NCI-H2227 (cell line): Measurements from ENCODE around the gene ARFGEF2.
A peak's percentile ranks its signal among the peaks of the same experiment; 100 is the strongest.
"Not testable (repeated sequence)": the region's sequence is repeated elsewhere in the genome, so short reads cannot be mapped to it uniquely, and the experiment has no call there.

Experiments
- DNase-seq: peaks from one replicate; lab custom pipeline; 2025; ENCODE audit not compliant: unreplicated experiment; lab: John Stamatoyannopoulos, UW

Gene ARFGEF2

GRCh38 chr20:49046087-49046900, 124.8 kb downstream of the ARFGEF2 start, which contains the start of gene CSE1L:
CSE1L (plus strand) TSS chr20:49046312; CDS start chr20:49058464, 12,152 bp downstream.
- peak; percentile 97 for DNase-seq

GRCh38 chr20:49052334-49052733, 130.8 kb downstream of the ARFGEF2 start:
- peak; percentile 17 for DNase-seq

DNA sequence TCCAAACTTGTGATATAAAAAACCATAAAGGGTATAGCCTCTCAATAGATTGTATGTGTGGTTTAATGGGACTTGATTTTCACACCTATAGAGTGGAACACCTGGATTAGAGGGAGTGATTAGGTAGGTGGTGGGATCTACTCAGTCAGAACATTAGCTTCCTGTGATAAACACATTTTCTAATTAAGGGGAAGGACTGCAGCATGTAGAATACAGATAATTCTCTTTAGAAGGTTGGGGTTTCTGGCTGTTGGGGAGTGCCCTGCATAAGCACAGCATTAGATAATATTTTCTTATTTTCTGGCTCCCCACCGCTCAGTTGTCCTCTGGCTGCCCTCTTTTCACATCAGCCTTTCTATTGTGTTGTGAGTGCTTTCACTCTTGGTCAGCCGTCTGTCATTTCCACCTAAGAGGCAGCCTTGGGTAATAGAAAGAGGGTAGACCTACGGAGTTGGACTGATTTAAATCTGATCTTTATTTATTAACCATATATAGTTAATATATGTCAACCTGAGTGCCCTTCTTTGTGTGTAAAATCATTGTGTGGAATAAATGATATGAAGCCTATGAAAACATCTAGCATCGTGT, 132.6 kb downstream of the ARFGEF2 start:
- no peak for DNase-seq

GRCh38 chr20:49063279-49063678, 141.8 kb downstream of the ARFGEF2 start:
- no peak for DNase-seq

DNA sequence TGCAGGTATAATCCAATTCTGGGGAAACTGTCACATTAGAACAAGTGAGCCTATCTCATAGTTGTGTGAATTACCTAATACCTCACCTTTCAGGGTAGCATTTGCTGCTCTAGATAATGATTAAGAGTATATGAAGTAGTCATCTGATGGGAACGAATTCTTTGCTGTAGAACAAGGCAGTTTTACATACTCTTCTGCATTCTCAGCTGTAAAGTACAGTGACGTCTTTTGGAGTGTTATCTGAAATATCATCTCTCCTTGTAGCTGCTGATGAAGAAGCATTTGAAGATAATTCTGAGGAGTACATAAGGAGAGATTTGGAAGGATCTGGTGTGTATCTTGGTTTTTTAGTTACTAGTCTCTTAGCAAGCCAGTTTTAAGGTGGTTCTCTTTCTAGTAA, 153.0 kb downstream of the ARFGEF2 start:
- no peak for DNase-seq

GRCh38 chr20:49078310-49078709, 156.8 kb downstream of the ARFGEF2 start:
- no peak for DNase-seq

DNA sequence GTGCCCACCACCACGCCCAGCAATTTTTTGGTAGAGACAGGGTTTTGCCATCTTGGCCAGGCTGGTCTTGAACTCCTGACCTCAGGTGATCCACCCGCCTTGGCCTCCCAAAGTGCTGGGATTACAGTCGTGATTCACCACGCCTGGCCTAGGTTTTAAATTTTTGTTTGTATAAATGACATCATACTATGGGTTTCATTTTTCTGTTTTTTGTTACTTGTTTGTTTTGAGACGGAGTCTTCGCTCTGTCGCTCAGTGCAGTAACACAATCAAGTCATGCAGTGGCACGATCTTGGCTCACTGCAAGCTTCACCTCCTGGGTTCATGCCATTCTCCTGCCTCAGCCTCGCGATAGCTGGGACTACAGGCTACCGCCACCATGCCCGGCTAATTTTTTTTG, 160.8 kb downstream of the ARFGEF2 start:
- DNase-seq = not testable (repeated sequence)
